ENCODE measurements around the gene HLA-DMB. TPM values are rescaled to one million over a fixed set of nuclear protein-coding genes. Genes with fewer than 3 reads are reported as not detected.
"Not testable (repeated sequence)": the region's sequence is repeated elsewhere in the genome, so short reads cannot be mapped to it uniquely, and the experiment has no call there.

HLA-DMB gene
- total and polyA plus RNA-seq, 2 donors: 71.0 to 110 TPM

GRCh38 chr6:32945108-32945760 lies 4.4 kb upstream of the HLA-DMB start:
- Histone ChIP-seq H3K36me3 (ENCODE audit: control insufficient read depth in 2 of 2, insufficient read depth in 2 of 2, low read length in 1 of 2) (no peaks in the 10 kb centered on the region), H3K9me3 (ENCODE audit: control insufficient read depth in 2 of 2, insufficient read depth in 1 of 2, low read length in 1 of 2) (no peaks in the 10 kb centered on the region), H3K27ac (ENCODE audit: low read depth in 1 of 2, low read length in 1 of 2) (peak overlapping the region; percentile 66 to 67), H3K27me3 (ENCODE audit: control insufficient read depth in 2 of 2, insufficient read depth in 1 of 2, low read length in 1 of 2) (no peaks in the 10 kb centered on the region), H3K4me1 (ENCODE audit: control insufficient read depth in 2 of 2, insufficient read depth in 2 of 2, low read length in 2 of 2) (peaks cover 17 to 57% of the 10 kb centered on the region in 2 donors), H3K4me3 (ENCODE audit: low read length in 2 of 2) (no peak overlapping the region)
- 80% methylated on average over 9 of the region's 9 CpGs for WGBS
- DNase-seq (ENCODE audit: low read depth in 6 of 9, low spot score in 9 of 9): no peak

GRCh38 chr6:32943864-32944649 lies 3.2 kb upstream of the HLA-DMB start:
- DNase-seq (ENCODE audit: low read depth in 6 of 9, low spot score in 9 of 9): peak in 5 of 9 donors; percentile 44 to 79 (median 58)
- Histone ChIP-seq H3K36me3 (ENCODE audit: control insufficient read depth in 2 of 2, insufficient read depth in 2 of 2, low read length in 1 of 2) (no peaks in the 10 kb centered on the region), H3K27me3 (ENCODE audit: control insufficient read depth in 2 of 2, insufficient read depth in 1 of 2, low read length in 1 of 2) (no peaks in the 10 kb centered on the region), H3K4me3 (ENCODE audit: low read length in 2 of 2) (peak overlapping the region; percentile 5 to 13), H3K27ac (ENCODE audit: low read depth in 1 of 2, low read length in 1 of 2) (peak overlapping the region; percentile 66 to 82), H3K4me1 (ENCODE audit: control insufficient read depth in 2 of 2, insufficient read depth in 2 of 2, low read length in 2 of 2) (peaks cover 17 to 46% of the 10 kb centered on the region in 2 donors), H3K9me3 (ENCODE audit: control insufficient read depth in 2 of 2, insufficient read depth in 1 of 2, low read length in 1 of 2) (no peaks in the 10 kb centered on the region)
- 32% methylated on average over 4 of the region's 4 CpGs for WGBS

GRCh38 chr6:32942555-32943123 lies 1.8 kb upstream of the HLA-DMB start:
- not testable (repeated sequence) for H3K27me3 ChIP-seq (ENCODE audit: control insufficient read depth in 2 of 2, insufficient read depth in 1 of 2, low read length in 1 of 2); DNase-seq (ENCODE audit: low read depth in 6 of 9, low spot score in 9 of 9); H3K9me3 ChIP-seq (ENCODE audit: control insufficient read depth in 2 of 2, insufficient read depth in 1 of 2, low read length in 1 of 2); H3K36me3 ChIP-seq (ENCODE audit: control insufficient read depth in 2 of 2, insufficient read depth in 2 of 2, low read length in 1 of 2); H3K27ac ChIP-seq (ENCODE audit: low read depth in 1 of 2, low read length in 1 of 2); H3K4me3 ChIP-seq (ENCODE audit: low read length in 2 of 2)
- 91% methylated on average over 9 of the region's 9 CpGs for WGBS
- peaks cover 17 to 46% of the 10 kb centered on the region in 2 donors for H3K4me1 ChIP-seq (ENCODE audit: control insufficient read depth in 2 of 2, insufficient read depth in 2 of 2, low read length in 2 of 2)

- H3K9me3 ChIP-seq (ENCODE audit: control insufficient read depth in 2 of 2, insufficient read depth in 1 of 2, low read length in 1 of 2): no peaks in the 10 kb centered on the region
- WGBS: 18% methylated on average over 7 of the region's 7 CpGs
- peak overlapping the region in 1 of 2 donors; percentile 7 for H3K4me3 ChIP-seq (ENCODE audit: low read length in 2 of 2)
- H3K4me1 ChIP-seq (ENCODE audit: control insufficient read depth in 2 of 2, insufficient read depth in 2 of 2, low read length in 2 of 2): peaks cover 17 to 46% of the 10 kb centered on the region in 2 donors
- H3K27ac ChIP-seq (ENCODE audit: low read depth in 1 of 2, low read length in 1 of 2): peak overlapping the region; percentile 94 to 99
- no peaks in the 10 kb centered on the region for H3K27me3 ChIP-seq (ENCODE audit: control insufficient read depth in 2 of 2, insufficient read depth in 1 of 2, low read length in 1 of 2)
- peak in 5 of 9 donors; percentile 24 to 72 (median 32) for DNase-seq (ENCODE audit: low read depth in 6 of 9, low spot score in 9 of 9)
- no peaks in the 10 kb centered on the region for H3K36me3 ChIP-seq (ENCODE audit: control insufficient read depth in 2 of 2, insufficient read depth in 2 of 2, low read length in 1 of 2)
Observed at GRCh38 chr6:32941214-32941768, 463 bp upstream of the HLA-DMB start.

GRCh38 chr6:32938494-32938893 lies 2.3 kb downstream of the HLA-DMB start:
- H3K27me3 ChIP-seq (ENCODE audit: control insufficient read depth in 2 of 2, insufficient read depth in 1 of 2, low read length in 1 of 2): no peaks in the 10 kb centered on the region
- H3K9me3 ChIP-seq (ENCODE audit: control insufficient read depth in 2 of 2, insufficient read depth in 1 of 2, low read length in 1 of 2): no peaks in the 10 kb centered on the region
- peak overlapping the region in 1 of 2 donors; percentile 33 for H3K27ac ChIP-seq (ENCODE audit: low read depth in 1 of 2, low read length in 1 of 2)
- H3K4me3 ChIP-seq (ENCODE audit: low read length in 2 of 2): no peak overlapping the region
- no peaks in the 10 kb centered on the region for H3K36me3 ChIP-seq (ENCODE audit: control insufficient read depth in 2 of 2, insufficient read depth in 2 of 2, low read length in 1 of 2)
- WGBS: 96% methylated on average over 7 of the region's 7 CpGs
- H3K4me1 ChIP-seq (ENCODE audit: control insufficient read depth in 2 of 2, insufficient read depth in 2 of 2, low read length in 2 of 2): peaks cover 8 to 27% of the 10 kb centered on the region in 2 donors
- DNase-seq (ENCODE audit: low read depth in 6 of 9, low spot score in 9 of 9): no peak

- Histone ChIP-seq H3K4me1 (ENCODE audit: control insufficient read depth in 2 of 2, insufficient read depth in 2 of 2, low read length in 2 of 2) (peaks cover 8 to 18% of the 10 kb centered on the region in 2 donors), H3K27me3 (ENCODE audit: control insufficient read depth in 2 of 2, insufficient read depth in 1 of 2, low read length in 1 of 2) (no peaks in the 10 kb centered on the region), H3K36me3 (ENCODE audit: control insufficient read depth in 2 of 2, insufficient read depth in 2 of 2, low read length in 1 of 2) (no peaks in the 10 kb centered on the region), H3K4me3 (ENCODE audit: low read length in 2 of 2) (no peak overlapping the region), H3K27ac (ENCODE audit: low read depth in 1 of 2, low read length in 1 of 2) (peak overlapping the region in 1 of 2 donors; percentile 31), H3K9me3 (ENCODE audit: control insufficient read depth in 2 of 2, insufficient read depth in 1 of 2, low read length in 1 of 2) (no peaks in the 10 kb centered on the region)
- no peak for DNase-seq (ENCODE audit: low read depth in 6 of 9, low spot score in 9 of 9)
- WGBS: 97% methylated on average over 8 of the region's 8 CpGs
Observed at GRCh38 chr6:32937230-32937633, 3.6 kb downstream of the HLA-DMB start.

- no peaks in the 10 kb centered on the region for H3K36me3 ChIP-seq (ENCODE audit: control insufficient read depth in 2 of 2, insufficient read depth in 2 of 2, low read length in 1 of 2)
- H3K4me1 ChIP-seq (ENCODE audit: control insufficient read depth in 2 of 2, insufficient read depth in 2 of 2, low read length in 2 of 2): peaks cover 6 to 11% of the 10 kb centered on the region in 2 donors
- no peak overlapping the region for H3K4me3 ChIP-seq (ENCODE audit: low read length in 2 of 2)
- no peaks in the 10 kb centered on the region for H3K27me3 ChIP-seq (ENCODE audit: control insufficient read depth in 2 of 2, insufficient read depth in 1 of 2, low read length in 1 of 2)
- no peak overlapping the region for H3K27ac ChIP-seq (ENCODE audit: low read depth in 1 of 2, low read length in 1 of 2)
- H3K9me3 ChIP-seq (ENCODE audit: control insufficient read depth in 2 of 2, insufficient read depth in 1 of 2, low read length in 1 of 2): no peaks in the 10 kb centered on the region
- WGBS: 94% methylated on average over 12 of the region's 12 CpGs
- DNase-seq (ENCODE audit: low read depth in 6 of 9, low spot score in 9 of 9): no peak
Observed at GRCh38 chr6:32936239-32937152, 4.3 kb downstream of the HLA-DMB start.

- no peaks in the 10 kb centered on the region for H3K9me3 ChIP-seq (ENCODE audit: control insufficient read depth in 2 of 2, insufficient read depth in 1 of 2, low read length in 1 of 2)
- H3K27me3 ChIP-seq (ENCODE audit: control insufficient read depth in 2 of 2, insufficient read depth in 1 of 2, low read length in 1 of 2): no peaks in the 10 kb centered on the region
- H3K4me1 ChIP-seq (ENCODE audit: control insufficient read depth in 2 of 2, insufficient read depth in 2 of 2, low read length in 2 of 2): peaks cover 0 to 3% of the 10 kb centered on the region in 2 donors
- H3K27ac ChIP-seq (ENCODE audit: low read depth in 1 of 2, low read length in 1 of 2): no peak overlapping the region
- no peak overlapping the region for H3K4me3 ChIP-seq (ENCODE audit: low read length in 2 of 2)
- DNase-seq (ENCODE audit: low read depth in 6 of 9, low spot score in 9 of 9): no peak
- 97% methylated on average over 4 of the region's 4 CpGs for WGBS
- no peaks in the 10 kb centered on the region for H3K36me3 ChIP-seq (ENCODE audit: control insufficient read depth in 2 of 2, insufficient read depth in 2 of 2, low read length in 1 of 2)
Observed at GRCh38 chr6:32935551-32936238, 5.1 kb downstream of the HLA-DMB start.
